Measurements from ENCODE around the gene CD209.
"Not testable (repeated sequence)": the region's sequence is repeated elsewhere in the genome, so short reads cannot be mapped to it uniquely, and the experiment has no call there.

CD209 gene

GRCh38 chr19:7746903-7747884 lies at the start of gene CD209:
TSS of gene CD209 (minus strand) at chr19:7747534. CDS start at chr19:7747511, 23 bp downstream.
- no peak for DNase-seq

- DNase-seq = no peak
These were observed 48.3 kb upstream of the CD209 start for GRCh38 chr19:7795555-7796161.

GRCh38 chr19:7793493-7793892 lies 46.2 kb upstream of the CD209 start:
- DNase-seq = no peak

GRCh38 chr19:7792701-7793100 lies 45.4 kb upstream of the CD209 start:
- DNase-seq = not testable (repeated sequence)

- no peak for DNase-seq
These were observed 44.9 kb upstream of the CD209 start for GRCh38 chr19:7792281-7792680.

- DNase-seq = no peak
These were observed 43.1 kb upstream of the CD209 start for GRCh38 chr19:7790416-7790815.

- DNase-seq = peak; percentile 30
These were observed 42.1 kb upstream of the CD209 start for GRCh38 chr19:7789447-7789846.

GRCh38 chr19:7788933-7789323 lies 41.6 kb upstream of the CD209 start:
- no peak for DNase-seq

- DNase-seq = no peak
These were observed 41.0 kb upstream of the CD209 start for GRCh38 chr19:7788178-7788932.

GRCh38 chr19:7787602-7788177 lies 40.4 kb upstream of the CD209 start:
- DNase-seq = no peak

GRCh38 chr19:7787141-7787540 lies 39.8 kb upstream of the CD209 start:
- DNase-seq = no peak

- no peak for DNase-seq
These were observed 37.5 kb upstream of the CD209 start for GRCh38 chr19:7784856-7785255.

- no peak for DNase-seq
These were observed 36.7 kb upstream of the CD209 start for GRCh38 chr19:7783991-7784423.

GRCh38 chr19:7781157-7781556 lies 33.8 kb upstream of the CD209 start:
- DNase-seq = no peak

- DNase-seq = no peak
These were observed 32.5 kb upstream of the CD209 start for GRCh38 chr19:7779631-7780486.

- no peak for DNase-seq
These were observed 30.7 kb upstream of the CD209 start for GRCh38 chr19:7778081-7778480.

GRCh38 chr19:7775761-7776160 lies 28.4 kb upstream of the CD209 start:
- no peak for DNase-seq

GRCh38 chr19:7773841-7774240 lies 26.5 kb upstream of the CD209 start:
- no peak for DNase-seq

GRCh38 chr19:7772752-7773291 lies 25.5 kb upstream of the CD209 start:
- no peak for DNase-seq

GRCh38 chr19:7771072-7771471 lies 23.7 kb upstream of the CD209 start:
- no peak for DNase-seq

GRCh38 chr19:7769171-7769570 lies 21.8 kb upstream of the CD209 start:
- no peak for DNase-seq

GRCh38 chr19:7767487-7767886 lies 20.2 kb upstream of the CD209 start:
- DNase-seq = no peak
